NCI-H187 treated with DMSO at 0.1 percent for 48 hours (cell line): Measurements from ENCODE around the gene DCHS2.

ENCODE experiments used
- DNase-seq: peaks from one replicate; lab custom pipeline; 2025; lab: John Stamatoyannopoulos, UW

The DCHS2 gene

DNA sequence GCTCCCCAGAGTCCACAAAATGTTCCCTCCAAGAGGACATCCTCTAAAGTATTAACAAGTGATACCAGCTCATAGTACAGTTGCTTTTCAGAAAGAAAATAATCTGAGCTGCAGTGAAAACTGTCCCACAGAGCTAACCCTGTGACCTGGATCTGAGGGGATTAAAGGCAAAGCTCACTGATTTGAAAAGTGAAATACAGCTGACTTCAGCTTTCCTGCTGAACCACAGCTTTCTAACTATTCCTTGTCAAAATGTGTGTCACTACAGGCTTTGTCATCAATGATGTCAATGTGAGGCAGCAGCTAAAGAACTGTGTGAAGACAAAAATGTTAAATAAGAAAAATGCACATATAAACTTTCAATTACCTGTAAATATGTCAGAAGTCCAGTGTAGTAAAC, 36.9 kb downstream of the DCHS2 start:
- no peak for DNase-seq

DNA sequence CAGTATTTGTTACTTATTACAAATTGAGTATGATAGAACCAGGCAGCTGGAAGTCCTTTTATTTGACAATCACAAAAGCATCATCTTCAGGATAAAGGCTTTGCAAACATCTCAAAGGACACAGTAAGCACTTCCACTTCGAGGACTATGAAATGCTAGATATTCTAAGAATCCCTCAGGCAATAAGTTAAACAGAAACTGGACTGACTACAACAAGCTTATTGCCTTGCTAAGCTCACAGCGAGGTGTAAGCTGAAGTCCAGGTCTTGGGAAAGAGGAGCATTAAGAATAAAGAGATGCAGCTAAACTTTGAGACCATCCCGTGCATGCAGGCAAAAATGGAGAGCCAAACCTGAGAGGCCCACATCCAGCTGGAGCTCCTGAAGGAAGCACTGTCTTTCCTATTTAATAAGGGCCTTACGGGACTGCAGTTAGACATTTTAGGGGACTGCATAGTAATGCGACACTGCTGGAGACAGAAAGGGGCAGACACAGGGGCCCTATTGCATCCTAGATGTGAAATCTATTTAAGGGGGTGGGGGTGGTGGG, 38.7 kb downstream of the DCHS2 start:
- no peak for DNase-seq

DNA sequence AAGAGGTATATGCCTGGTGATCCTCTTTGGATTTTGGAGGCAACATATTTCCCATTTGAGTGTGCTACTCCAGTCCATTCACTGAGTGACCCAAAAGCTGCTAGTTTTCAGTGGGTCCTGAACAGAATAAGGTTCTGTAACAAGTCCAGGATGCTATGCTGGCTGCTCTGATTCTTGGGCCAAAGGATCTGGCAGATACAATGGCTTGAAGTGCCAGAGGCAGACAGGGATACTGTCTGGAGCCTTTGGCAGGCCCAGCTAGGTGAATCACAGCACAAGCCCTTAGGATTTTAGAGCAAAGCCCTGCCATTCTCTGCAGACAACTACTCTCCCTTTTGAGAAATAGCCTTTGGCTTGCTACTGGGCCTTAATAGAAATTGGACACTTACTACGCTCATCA, 40.6 kb downstream of the DCHS2 start:
- DNase-seq, result no peak

DNA sequence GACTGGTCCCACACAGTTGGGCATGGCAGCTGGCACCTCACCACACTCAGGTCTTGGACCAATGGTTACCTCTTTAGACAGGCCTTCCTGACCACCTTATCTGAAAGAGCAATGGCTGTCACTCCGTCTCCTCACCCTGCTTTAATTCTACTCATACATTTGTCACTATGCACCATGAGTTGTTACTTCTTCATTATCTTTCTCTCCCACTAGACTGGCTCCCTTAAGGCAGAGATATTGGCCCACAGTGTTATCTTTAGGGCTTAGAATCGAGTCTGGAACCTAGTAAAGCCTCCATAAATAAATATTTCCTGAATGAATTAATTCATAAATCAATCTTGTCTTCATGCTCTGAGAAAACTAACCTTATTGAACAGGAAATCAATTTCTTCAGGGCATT, 46.6 kb downstream of the DCHS2 start:
- no peak for DNase-seq

DNA sequence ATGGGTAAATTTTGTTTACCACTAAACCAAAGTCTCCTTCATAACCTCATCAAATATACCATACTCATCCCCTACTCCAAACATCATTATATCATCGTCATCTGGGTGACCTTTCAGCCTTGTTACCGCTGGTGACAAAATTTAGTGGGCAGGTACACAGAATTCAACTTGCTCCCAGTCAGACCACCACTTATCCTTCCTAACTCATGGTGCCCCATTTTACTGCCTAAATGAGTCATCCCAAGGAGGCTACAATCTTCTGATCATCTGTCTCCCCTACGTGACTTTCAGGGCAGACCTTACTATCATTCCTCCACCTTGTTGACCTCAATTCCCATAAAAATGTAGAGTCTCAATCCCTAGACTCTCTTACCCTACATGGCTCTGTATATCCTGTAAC, 49.6 kb downstream of the DCHS2 start:
- DNase-seq, result no peak

DNA sequence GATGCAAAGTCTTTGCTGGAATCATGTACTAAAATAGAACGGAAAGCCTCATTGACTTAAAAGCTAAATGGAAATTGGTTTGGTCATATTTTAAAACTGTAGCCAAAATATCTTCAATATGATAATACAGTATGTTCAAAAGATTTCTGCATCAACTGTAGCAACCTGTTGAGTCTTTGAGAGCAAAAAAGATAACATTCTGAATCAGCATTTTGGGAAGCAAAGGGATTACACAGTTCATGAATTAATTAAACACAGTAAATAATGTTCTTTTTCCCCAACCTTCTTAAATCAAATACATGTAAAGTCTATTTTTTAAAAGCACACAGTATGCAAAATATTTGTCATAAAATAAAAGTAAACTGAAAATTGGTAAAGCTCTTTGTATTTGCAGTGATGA, 50.5 kb downstream of the DCHS2 start:
- no peak for DNase-seq

DNA sequence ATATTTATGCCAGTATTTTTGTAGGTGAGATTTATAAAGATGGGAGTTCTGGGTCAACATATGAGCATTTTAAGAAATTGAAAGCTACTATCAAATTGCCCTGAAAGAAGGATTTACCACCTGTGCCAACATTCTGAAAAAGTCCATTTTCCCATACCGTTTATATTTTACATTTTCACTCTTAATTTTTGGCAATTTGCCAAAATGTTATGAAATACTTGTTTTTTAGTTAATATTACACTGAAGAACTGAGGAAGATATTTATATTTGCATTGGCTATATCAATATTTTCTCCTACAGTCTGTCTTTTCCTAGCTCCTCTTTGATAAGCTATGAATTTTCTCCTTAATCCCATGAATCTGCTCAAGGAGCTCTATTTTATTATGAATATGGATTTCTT, 52.4 kb downstream of the DCHS2 start:
- DNase-seq, result no peak

DNA sequence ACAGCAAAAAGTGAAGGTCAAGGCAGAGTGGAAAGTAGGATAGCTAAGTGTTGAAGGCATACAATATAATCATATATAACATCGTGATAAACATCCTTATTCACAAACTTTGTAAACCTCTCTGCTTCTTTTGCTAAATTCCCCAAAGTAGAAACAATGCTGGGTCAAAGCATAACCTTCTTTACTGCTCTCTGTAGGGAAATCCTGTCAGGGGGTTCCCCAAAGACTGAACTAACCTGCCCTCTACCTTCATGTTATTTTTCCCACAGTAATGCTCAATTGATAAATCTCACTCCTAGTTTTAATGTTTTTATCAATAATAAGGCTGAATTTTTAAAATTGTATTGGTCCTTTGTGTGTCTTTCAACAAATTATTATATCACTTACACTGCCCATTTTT, 55.7 kb downstream of the DCHS2 start:
- DNase-seq, result no peak

DNA sequence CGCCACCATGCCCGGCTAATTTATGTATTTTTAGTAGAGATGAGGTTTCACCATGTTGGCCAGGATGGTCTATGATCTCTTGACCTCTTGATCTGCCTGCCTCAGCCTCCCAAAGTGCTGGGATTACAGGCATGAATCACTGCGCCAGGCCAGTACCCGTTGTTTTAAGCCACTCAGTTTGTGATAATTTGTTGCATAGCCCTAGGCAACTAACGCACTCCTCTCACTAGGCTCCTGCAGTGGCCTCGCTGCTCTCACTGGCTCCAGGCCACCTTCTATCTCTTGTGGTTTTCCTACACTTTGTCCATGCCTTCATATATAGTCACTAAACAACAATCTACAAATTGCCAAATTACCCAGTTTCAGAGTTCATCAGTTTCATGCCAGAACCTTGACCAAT, 58.1 kb downstream of the DCHS2 start:
- no peak for DNase-seq

DNA sequence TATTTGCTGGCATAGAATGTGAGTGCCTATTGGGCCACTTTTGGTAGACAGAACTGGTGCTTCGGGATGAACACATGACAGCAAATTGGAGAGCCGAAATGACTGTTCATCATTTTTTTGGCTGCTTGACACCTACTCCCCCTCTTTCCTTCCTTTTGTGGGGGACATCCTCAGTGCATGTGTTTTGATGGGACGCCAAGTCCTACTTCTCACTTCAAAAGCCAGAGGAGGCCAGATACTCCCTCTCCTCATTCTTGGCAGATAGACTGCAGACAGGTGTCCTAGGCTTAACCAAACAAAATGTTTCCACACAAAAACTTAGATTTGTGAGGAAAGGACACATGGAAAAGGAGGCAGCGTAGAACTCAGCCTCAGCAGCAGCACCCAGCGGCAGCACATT, 62.4 kb downstream of the DCHS2 start:
- DNase-seq, result no peak

DNA sequence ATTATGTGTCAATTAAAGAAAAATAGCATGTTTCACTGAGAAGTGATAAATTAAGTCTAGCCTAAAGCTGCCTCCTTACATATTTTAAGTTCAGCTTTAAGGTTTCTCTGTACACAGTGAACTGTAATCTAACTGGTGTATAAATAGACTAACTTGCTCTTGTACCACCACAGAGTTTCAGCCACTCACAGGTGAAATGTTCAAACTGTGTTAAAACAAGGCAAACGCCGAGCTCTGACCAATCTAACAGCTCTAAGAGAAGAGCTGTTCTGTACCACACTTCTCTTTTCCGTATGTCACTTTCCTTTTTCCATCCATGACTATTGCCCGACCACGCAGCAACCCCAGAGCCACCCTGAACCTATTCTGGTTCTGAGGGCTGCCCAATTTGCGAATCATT, 64.5 kb downstream of the DCHS2 start:
- DNase-seq, result no peak

DNA sequence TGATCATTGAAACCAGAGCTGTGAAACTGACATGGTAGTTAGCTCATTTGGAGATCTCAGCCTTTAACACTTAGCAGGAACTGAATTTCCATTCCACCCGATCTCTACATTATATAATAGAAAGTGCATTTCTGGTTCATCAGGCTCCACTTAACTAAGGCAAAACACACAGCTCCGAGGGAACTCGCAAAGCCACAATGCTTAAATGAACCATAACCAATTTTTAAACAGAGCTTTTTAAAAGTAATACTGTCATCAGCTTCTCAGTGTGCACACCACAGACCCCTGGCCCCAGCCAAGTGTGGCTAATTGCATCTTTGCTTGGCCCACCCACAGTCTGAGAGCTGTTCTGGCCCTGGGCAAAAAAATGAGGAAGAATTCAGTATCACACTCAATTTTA, 66.1 kb downstream of the DCHS2 start:
- DNase-seq, result no peak

DNA sequence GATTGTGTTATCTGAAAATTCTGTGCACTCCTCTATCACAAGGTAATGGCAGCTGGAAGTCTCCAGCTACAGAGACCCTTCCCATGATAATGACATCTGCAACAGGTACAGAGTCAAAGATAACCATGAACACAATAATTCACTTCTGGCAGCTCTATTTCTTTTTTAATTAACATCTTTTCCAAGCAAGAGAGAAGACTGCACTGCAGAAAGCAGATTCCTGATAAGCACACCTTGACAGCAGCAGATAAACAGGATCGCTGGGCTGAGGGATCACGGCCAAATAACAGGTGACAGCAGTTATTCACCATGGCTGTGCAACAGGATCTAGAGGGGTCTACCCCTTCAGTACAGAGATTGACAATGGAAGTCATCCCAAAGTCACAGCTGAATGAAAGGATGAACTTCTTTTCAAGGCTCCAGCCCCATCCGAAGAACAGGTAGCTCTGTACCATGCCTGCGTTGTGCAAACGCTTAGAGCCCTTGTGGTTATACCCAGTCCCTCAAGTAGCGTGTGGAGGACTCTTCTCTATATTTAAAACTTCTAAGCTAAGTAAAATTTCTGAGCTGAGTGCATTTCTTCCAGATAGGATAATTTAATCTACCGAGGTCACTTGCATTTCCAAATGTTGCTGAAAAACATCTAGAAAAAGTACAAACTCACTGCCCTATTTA, 66.7 kb downstream of the DCHS2 start:
- no peak for DNase-seq

DNA sequence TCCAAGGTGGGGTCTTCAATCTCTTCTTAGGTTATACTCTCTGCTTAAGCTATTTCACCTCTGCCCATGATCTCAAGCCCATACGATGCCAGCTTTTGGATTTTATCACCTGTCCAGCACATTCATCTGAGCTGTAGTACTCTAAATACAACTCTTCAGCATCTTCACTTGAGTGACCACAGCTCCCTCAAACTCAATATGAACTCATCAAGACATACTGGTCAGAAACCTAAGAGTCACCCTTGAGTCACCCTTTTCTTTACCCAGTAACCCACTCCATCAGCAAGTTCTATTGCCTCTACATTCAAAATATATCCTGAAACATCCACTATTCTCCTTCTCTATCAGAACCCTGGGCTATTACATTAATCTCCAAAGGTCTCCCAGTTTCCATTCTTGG, 69.4 kb downstream of the DCHS2 start:
- DNase-seq, result no peak

DNA sequence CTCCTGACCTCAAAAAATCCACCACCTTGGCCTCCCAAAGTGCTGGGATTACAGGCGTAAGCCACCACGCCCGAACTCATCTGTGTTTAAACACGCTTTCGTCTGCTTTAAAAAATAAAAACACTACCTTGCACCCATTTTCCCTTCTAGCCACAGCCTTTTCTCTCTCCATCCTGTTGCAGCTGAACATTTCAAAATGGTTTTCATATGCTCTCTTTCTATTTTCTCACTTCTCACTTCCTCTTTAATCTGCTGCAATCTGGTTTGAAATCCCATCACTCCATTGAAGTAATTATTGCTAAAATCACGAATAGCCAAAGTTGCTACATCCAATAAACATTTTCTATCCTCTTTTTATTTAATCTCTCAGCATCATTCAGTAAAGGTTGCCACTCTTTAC, 70.0 kb downstream of the DCHS2 start:
- no peak for DNase-seq

DNA sequence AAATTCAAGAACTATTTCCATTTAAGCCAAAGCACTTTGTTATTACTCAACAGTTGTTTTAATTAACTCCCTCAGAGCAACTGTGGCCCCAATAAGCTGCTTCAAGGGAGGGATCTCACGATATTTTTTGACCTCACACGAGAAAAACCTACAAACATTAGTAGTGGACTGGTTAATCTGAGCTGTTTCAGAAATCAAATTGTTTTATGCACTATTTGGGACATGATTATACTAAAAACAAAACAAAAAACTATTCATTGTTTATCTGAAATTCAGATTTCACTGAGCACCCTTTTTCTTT, 74.3 kb downstream of the DCHS2 start:
- no peak for DNase-seq

DNA sequence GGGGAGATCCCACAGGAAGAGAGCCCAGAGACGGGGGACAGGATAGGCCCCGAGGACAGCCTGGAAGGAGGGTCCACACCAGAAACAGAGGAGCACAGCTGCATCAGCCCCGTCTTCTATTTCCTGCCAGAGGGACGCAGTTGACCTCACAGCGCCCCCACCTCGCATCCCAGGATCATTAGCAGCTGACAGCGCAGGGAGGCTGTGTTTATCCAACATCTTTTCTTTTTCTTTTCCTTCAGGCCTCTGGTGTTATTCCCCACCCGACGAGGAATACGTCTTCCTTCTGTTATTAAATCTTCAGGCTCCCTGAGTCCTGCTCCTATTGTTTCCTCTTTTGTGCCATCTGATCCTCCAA, 75.4 kb downstream of the DCHS2 start:
- no peak for DNase-seq

DNA sequence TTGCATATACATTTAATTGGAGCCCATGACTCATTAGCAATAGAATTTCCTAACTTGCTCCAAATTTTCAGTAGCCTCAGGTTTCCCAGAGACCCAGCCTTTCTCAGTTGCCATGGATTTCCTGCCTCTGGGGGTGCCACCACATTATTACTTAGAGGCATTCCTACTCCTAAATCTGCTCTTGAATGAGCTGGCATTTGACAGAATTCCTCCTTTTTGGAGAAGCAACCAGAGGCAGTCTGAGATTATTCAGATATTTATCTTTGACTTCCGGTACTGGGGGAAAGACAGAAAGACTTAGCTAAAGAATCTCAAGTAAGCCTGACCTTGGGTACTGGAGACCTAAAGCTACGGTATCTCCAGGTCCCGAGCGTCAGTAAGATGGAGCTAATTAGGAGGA, 76.3 kb downstream of the DCHS2 start:
- DNase-seq, result no peak

DNA sequence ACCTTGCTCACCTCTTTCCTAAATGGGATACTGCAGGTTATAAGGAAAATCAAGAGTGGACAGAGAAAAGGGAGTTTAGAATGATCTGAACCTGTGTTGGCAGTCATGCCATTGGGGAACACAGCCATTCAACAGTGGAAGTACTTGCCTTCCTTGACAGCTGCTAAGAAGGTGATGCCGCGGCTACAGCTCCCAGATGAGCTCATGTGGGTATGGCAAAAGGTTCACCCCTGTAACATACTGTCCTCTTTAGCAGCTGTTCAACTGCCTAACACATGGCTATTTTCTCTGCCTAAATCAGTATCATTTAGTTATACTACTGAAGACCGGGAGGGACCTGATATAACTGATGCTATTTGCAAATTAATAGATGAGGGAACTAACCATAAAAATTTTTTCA, 76.8 kb downstream of the DCHS2 start:
- DNase-seq, result no peak

DNA sequence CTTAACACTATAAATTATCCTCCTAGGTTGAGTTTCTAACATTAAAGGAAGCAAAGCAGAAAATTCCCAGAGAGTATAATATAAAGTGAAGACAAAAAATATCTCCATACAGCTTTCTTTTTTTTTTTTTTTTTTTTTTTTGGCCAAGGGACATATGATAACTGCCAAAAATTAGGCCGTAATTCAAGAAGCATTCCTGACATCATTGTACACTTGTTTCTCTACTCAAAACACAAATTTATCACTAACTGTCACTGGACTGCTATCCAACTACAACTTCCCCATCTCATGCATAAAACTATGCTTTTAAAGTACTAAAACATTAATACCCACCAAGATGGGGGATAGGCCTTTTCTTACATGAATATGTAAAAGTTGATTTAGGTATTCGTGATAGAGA, 77.2 kb downstream of the DCHS2 start:
- no peak for DNase-seq

DNA sequence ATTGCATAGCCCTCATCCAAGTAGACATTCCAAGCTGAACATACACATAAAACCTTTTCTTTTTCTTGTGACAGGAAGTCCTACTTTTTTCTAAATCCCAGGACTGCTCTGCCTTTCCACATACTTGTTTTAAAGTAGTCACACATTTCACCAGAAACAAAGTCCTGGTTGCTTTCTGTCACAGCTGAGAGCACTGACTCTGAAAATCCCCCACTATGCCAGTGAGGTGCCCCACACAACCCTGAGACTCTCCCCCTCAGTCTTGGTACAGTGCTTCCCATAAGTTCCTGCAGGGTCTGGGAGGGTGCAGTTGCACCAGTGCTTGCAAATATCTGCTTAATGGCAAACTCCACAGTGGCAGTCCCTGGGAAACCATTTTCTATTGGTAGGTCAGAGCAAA, 84.2 kb downstream of the DCHS2 start:
- DNase-seq, result no peak

DNA sequence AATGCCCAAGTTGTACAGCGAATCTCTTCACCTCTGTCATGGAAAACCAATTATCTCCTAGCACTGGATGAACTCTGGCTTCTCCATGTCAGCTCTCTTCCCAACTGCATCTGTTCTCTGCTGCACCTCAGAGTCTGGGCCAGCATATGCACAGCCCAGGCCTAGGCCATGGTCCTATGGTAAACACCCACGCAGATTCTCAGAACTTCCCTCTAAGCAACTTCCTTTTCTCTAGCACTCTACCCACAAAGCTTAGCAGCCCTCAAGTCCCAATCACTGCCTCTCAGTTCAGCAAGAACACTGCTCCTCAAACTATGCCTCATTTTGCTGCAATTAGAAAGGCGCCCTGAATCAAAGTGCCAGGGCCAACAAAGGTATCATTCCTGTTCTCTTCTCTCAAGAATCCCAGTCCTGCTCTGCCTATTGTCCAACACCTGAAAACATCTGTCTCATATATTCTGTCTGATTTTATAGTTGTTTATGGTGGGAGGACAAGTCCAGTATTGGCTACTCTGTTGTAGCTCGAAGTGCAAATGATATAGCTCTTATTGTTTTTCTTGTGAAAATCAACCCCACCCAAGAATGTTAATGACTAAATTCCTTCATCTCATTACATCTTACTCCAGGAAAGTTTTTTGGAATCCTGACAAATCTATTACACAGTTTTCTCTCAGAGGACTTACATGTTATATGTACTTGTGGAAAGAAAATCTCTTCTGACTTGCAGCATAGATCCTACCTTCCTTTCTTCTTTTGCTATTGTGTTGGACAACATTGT, 85.4 kb downstream of the DCHS2 start:
- DNase-seq, result no peak

DNA sequence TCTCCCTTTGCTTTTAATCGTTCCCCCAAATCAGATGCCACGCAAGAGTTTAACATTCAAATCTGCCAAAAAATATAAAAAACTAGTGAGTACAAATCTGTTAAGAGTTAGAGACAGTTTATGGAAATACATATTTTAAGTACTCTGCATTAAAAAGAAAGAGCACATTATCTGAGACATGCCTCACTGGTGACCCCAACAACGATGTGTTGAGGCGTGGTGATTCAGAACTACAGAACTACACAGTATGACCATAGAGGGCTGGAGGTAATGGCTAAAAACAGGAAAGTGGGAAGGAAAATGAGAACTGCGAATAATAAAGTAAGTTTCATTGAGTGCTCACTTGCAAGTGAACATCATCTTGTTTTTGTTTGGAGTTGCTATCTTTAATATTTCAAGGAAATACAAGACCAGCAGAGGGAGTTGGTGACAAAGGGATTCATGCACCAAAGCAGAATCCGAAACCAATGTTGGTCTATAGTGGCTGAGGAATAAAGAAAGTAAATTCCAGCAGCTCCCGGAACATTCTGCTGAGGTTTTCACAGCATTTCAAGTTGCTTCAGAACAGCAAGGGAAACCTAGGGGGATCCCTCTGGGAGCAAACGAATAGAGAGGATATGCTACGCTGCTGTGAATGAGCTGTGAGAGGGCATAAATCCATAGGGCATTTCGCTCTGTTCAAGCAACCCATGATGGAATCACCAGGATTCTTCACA, 92.2 kb downstream of the DCHS2 start:
- no peak for DNase-seq
